ENCODE measurements around the gene FUT9.

The FUT9 gene

DNA sequence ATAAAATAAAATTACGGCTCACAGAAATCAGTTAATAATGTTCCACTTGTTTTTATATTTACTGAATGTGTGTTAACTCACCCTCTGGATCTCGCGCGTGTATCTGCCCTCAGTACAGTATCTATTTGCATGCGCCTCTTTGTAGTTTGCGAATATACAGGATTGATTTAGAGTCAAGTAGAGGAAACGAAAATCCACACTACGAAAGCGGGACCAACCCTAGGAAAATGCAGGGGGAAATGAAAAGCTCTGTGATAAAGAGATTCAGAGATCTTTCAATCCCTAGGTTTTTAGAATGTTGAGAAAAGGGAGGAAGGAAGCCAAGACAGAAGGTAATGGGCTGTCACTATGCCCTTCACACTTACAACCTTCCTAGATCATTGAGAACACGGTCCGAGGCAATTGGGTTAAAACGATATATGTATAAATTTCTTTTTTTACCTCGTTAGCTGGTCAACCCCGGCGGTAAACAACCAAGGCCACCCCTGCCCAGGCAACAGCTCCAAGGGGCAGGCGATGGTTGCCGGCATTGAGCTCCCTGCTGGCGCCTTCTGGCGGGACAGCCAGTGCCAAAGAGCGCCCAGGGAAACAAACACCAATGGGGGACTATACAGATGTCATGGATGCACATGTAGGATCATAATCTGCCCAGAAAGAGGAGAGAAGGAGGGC, 792 bp upstream of the FUT9 start:
- Histone ChIP-seq H2AFZ (ENCODE audit: low read length) (peak overlapping the region; percentile 10; the same call in 1 of the 2 replicates), H3K36me3 (replicated peaks; ENCODE audit: insufficient read depth, low read length) (no peaks in the 10 kb centered on the region), H3F3A (ENCODE audit: insufficient read depth, low read length) (no peaks in the 10 kb centered on the region), H3K79me2 (ENCODE audit: low read length) (no peaks in the 10 kb centered on the region), H3K4me3 (ENCODE audit: low read length) (peak overlapping the region; percentile 64), H3K9me3 (replicated peaks; ENCODE audit: insufficient read depth, low read length) (no peaks in the 10 kb centered on the region), H3K9ac (ENCODE audit: low read length) (peak overlapping the region; percentile 59; the same call in 1 of the 2 replicates), H3K27ac (ENCODE audit: low read length) (peak overlapping the region; percentile 50; the same call in 1 of the 2 replicates), H3K4me2 (ENCODE audit: low read depth, low read length) (peak overlapping the region; percentile 70; the same call in 1 of the 2 replicates), H3K4me1 (ENCODE audit: low read length) (no peaks in the 10 kb centered on the region), H3K27me3 (replicated peaks; ENCODE audit: insufficient read depth, low read length) (no peaks in the 10 kb centered on the region), H4K20me1 (ENCODE audit: insufficient read depth, low read length) (no peaks in the 10 kb centered on the region), H3K9me2 (replicated peaks; ENCODE audit: insufficient read depth, low read length) (no peaks in the 10 kb centered on the region)
- TF ChIP-seq, protein P1, sequence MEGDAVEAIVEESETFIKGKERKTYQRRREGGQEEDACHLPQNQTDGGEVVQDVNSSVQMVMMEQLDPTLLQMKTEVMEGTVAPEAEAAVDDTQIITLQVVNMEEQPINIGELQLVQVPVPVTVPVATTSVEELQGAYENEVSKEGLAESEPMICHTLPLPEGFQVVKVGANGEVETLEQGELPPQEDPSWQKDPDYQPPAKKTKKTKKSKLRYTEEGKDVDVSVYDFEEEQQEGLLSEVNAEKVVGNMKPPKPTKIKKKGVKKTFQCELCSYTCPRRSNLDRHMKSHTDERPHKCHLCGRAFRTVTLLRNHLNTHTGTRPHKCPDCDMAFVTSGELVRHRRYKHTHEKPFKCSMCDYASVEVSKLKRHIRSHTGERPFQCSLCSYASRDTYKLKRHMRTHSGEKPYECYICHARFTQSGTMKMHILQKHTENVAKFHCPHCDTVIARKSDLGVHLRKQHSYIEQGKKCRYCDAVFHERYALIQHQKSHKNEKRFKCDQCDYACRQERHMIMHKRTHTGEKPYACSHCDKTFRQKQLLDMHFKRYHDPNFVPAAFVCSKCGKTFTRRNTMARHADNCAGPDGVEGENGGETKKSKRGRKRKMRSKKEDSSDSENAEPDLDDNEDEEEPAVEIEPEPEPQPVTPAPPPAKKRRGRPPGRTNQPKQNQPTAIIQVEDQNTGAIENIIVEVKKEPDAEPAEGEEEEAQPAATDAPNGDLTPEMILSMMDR (IDR thresholded peaks at IDR 0.05; ENCODE audit: low read length), result no peak
- TF ChIP-seq EZH2 (optimal IDR thresholded peaks at IDR 0.05; ENCODE audit: low read depth, low read length) (no peak), EZH2phosphoT487 (IDR thresholded peaks at IDR 0.05; ENCODE audit: low read length) (no peak)
- DNase-seq, result no peak

DNA sequence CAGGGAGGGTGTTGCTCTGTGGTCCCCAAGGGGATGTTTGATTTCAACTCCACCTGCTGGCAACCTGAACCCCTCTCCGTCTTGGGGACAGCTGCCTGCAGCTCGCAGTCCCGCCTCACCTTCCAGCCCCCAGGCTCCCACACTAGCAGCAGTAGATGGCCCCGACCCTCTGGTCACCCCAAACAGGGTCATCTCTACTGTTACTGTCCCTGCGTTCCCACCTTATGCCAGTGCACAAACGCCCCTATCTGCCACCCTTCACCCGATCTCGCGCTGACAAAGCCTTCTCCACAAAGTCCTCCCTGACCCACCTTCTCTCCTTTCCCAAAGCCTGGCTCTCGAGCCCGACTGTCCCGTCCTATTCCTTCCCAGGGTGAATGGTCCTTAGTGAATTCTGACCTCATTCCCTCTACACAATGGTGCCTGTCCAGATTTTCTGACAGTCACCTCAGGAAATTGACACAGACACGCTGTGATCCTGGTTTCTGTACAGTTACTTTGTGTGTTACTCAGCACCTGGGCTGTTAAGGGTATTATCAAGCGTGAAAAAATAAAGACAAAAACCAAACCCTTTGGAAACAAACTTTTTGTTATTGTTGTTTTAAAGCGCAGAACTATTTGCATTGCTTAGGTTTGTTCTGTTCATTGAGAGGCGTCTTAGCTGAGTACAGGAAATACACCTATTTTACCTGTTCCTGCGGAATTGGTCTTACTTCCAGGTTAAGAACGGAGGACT, 728 bp downstream of the FUT9 start:
- DNase-seq, result no peak
- H3K27me3 ChIP-seq (replicated peaks; ENCODE audit: insufficient read depth, low read length), result no peaks in the 10 kb centered on the region
- peak overlapping the region; percentile 70 for H3K4me2 ChIP-seq (ENCODE audit: low read depth, low read length)
- H3K9me3 ChIP-seq (replicated peaks; ENCODE audit: insufficient read depth, low read length), result no peaks in the 10 kb centered on the region
- no peaks in the 10 kb centered on the region for H3K4me1 ChIP-seq (ENCODE audit: low read length)
- no peak for TF ChIP-seq EZH2 (optimal IDR thresholded peaks at IDR 0.05; ENCODE audit: low read depth, low read length)
- TF ChIP-seq, protein P1 (IDR thresholded peaks at IDR 0.05; ENCODE audit: low read length), result no peak
- no peak for TF ChIP-seq EZH2phosphoT487 (IDR thresholded peaks at IDR 0.05; ENCODE audit: low read length)
- no peaks in the 10 kb centered on the region for H3K9me2 ChIP-seq (replicated peaks; ENCODE audit: insufficient read depth, low read length)
- peak overlapping the region; percentile 63 for H2AFZ ChIP-seq (ENCODE audit: low read length)
- peak overlapping the region; percentile 64 for H3K4me3 ChIP-seq (ENCODE audit: low read length)
- no peaks in the 10 kb centered on the region for H3F3A ChIP-seq (ENCODE audit: insufficient read depth, low read length)
- peak overlapping the region; percentile 59 for H3K9ac ChIP-seq (ENCODE audit: low read length)
- no peaks in the 10 kb centered on the region for H4K20me1 ChIP-seq (ENCODE audit: insufficient read depth, low read length)
- no peaks in the 10 kb centered on the region for H3K79me2 ChIP-seq (ENCODE audit: low read length)
- H3K27ac ChIP-seq (ENCODE audit: low read length), result no peak overlapping the region
- no peaks in the 10 kb centered on the region for H3K36me3 ChIP-seq (replicated peaks; ENCODE audit: insufficient read depth, low read length)

DNA sequence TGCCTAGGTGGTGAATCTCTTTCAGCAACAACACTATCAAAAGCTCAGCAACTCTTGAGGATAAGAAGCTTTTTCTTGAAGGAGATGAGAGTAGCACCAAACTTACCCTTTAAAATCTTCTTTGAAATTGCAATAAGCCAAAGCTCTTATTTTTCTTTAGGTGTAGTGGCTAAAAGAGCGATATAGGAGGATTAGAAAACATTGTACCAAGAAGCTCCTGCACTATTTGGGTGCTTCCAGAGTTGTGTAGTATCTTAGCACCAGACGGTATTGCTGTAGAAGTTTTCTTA, 1.2 kb downstream of the FUT9 start:
- Histone ChIP-seq H3K4me2 (ENCODE audit: low read depth, low read length) (no peak overlapping the region), H4K20me1 (ENCODE audit: insufficient read depth, low read length) (no peaks in the 10 kb centered on the region), H3K4me1 (ENCODE audit: low read length) (no peaks in the 10 kb centered on the region), H3K9ac (ENCODE audit: low read length) (no peak overlapping the region), H3K27me3 (replicated peaks; ENCODE audit: insufficient read depth, low read length) (no peaks in the 10 kb centered on the region), H3K9me2 (replicated peaks; ENCODE audit: insufficient read depth, low read length) (no peaks in the 10 kb centered on the region), H2AFZ (ENCODE audit: low read length) (no peak overlapping the region), H3K4me3 (ENCODE audit: low read length) (no peak overlapping the region), H3K36me3 (replicated peaks; ENCODE audit: insufficient read depth, low read length) (no peaks in the 10 kb centered on the region), H3K27ac (ENCODE audit: low read length) (no peak overlapping the region), H3F3A (ENCODE audit: insufficient read depth, low read length) (no peaks in the 10 kb centered on the region), H3K9me3 (replicated peaks; ENCODE audit: insufficient read depth, low read length) (no peaks in the 10 kb centered on the region), H3K79me2 (ENCODE audit: low read length) (no peaks in the 10 kb centered on the region)
- TF ChIP-seq, protein P1 (IDR thresholded peaks at IDR 0.05; ENCODE audit: low read length), result no peak
- no peak for TF ChIP-seq EZH2phosphoT487 (IDR thresholded peaks at IDR 0.05; ENCODE audit: low read length)
- TF ChIP-seq EZH2 (optimal IDR thresholded peaks at IDR 0.05; ENCODE audit: low read depth, low read length), result no peak
- no peak for DNase-seq

Data from MM.1S (cell line).